ENCODE measurements around the gene ANKRD17.

Gene ANKRD17

DNA sequence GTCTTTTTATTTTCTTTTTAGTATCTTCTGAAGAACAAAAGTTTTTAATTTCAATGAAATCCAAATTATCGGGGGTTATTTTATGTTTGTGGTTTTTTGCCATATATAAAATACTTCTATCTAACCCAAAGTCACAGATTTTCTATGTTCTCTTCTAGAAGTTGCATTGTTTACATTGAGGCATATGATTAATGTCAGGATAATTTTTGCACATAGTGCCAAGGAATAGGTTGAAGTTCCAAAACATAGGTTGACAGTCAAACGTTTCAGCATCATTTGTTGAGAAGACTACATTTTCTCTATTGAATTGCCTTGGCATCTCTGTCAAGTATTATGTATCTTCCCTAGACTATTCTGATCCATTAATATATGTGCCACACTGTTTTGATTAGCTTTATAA is 64.5 kb downstream of the ANKRD17 start:
- no peak overlapping the region for H3K18ac ChIP-seq (ENCODE audit: low read length)
- no peak overlapping the region for H3K4me2 ChIP-seq (ENCODE audit: low read length)
- no peak for DNase-seq
- peaks cover 4% of the 10 kb centered on the region for H3K79me1 ChIP-seq (ENCODE audit: low read length)
- no peaks in the 10 kb centered on the region for H3K4me1 ChIP-seq (ENCODE audit: control insufficient read depth, low read depth, low read length)
- no peak overlapping the region for H2BK15ac ChIP-seq (replicated peaks; ENCODE audit: low read depth)
- peaks cover 11% of the 10 kb centered on the region for H3K79me2 ChIP-seq (ENCODE audit: control insufficient read depth, insufficient read depth, low read length)
- H3K9ac ChIP-seq (ENCODE audit: low read length), result no peak overlapping the region
- H3K23ac ChIP-seq (ENCODE audit: low read length), result no peak overlapping the region
- H3K27ac ChIP-seq (ENCODE audit: low read depth, low read length), result no peak overlapping the region
- H3K56ac ChIP-seq (ENCODE audit: low read length), result no peak overlapping the region
- no peak overlapping the region for H2AK5ac ChIP-seq (ENCODE audit: low read length)
- H4K8ac ChIP-seq (ENCODE audit: low read depth, low read length), result no peak overlapping the region
- H2BK120ac ChIP-seq (ENCODE audit: low read depth, low read length), result no peak overlapping the region
- H3K4ac ChIP-seq (ENCODE audit: low read depth, low read length), result no peak overlapping the region
- H3K4me3 ChIP-seq (ENCODE audit: low read length), result no peak overlapping the region
- no peaks in the 10 kb centered on the region for H3K27me3 ChIP-seq (ENCODE audit: insufficient read depth, low read length, poor library complexity)
- WGBS (ENCODE audit: extremely low coverage, insufficient coverage, low lambda C conversion rate), result no CpG with 5 or more reads among the region's 2 CpGs
- no peak overlapping the region for H2BK5ac ChIP-seq (ENCODE audit: low read length)
- H3K36me3 ChIP-seq (ENCODE audit: control insufficient read depth, insufficient read depth, low read length), result no peaks in the 10 kb centered on the region
- no peak overlapping the region for H4K5ac ChIP-seq (ENCODE audit: low read length)

DNA sequence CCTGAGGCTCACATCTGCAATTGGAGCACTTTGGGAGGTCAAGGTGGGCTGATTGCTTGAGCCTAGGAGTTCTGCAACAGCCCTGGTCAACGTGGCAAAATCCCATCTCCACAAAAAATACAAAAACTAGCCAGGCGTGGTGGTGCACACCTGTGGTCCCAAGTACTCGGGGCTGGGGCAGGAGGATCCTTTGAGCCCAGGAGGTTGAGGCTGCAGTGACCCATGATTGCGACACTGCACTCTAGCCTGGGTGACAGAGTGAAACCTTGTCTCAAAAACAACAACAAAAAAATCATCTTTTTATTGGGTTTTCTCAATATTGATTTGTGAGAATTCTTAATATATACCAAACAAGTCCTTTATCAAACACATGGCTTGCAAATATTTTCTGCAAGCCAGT is 64.9 kb downstream of the ANKRD17 start:
- WGBS (ENCODE audit: extremely low coverage, insufficient coverage, low lambda C conversion rate), result no CpG with 5 or more reads among the region's 4 CpGs
- H3K79me2 ChIP-seq (ENCODE audit: control insufficient read depth, insufficient read depth, low read length), result peaks cover 11% of the 10 kb centered on the region
- H3K36me3 ChIP-seq (ENCODE audit: control insufficient read depth, insufficient read depth, low read length), result no peaks in the 10 kb centered on the region
- no peaks in the 10 kb centered on the region for H3K4me1 ChIP-seq (ENCODE audit: control insufficient read depth, low read depth, low read length)
- H2BK15ac ChIP-seq (replicated peaks; ENCODE audit: low read depth), result no peak overlapping the region
- H2BK120ac ChIP-seq (ENCODE audit: low read depth, low read length), result no peak overlapping the region
- H3K27me3 ChIP-seq (ENCODE audit: insufficient read depth, low read length, poor library complexity), result no peaks in the 10 kb centered on the region
- no peak overlapping the region for H2BK5ac ChIP-seq (ENCODE audit: low read length)
- no peak overlapping the region for H3K23ac ChIP-seq (ENCODE audit: low read length)
- H4K5ac ChIP-seq (ENCODE audit: low read length), result no peak overlapping the region
- H3K4me3 ChIP-seq (ENCODE audit: low read length), result no peak overlapping the region
- H3K4me2 ChIP-seq (ENCODE audit: low read length), result no peak overlapping the region
- no peak overlapping the region for H3K56ac ChIP-seq (ENCODE audit: low read length)
- H3K18ac ChIP-seq (ENCODE audit: low read length), result no peak overlapping the region
- no peak overlapping the region for H3K9ac ChIP-seq (ENCODE audit: low read length)
- DNase-seq, result no peak
- no peak overlapping the region for H3K4ac ChIP-seq (ENCODE audit: low read depth, low read length)
- H3K79me1 ChIP-seq (ENCODE audit: low read length), result peaks cover 4% of the 10 kb centered on the region
- H4K8ac ChIP-seq (ENCODE audit: low read depth, low read length), result no peak overlapping the region
- no peak overlapping the region for H3K27ac ChIP-seq (ENCODE audit: low read depth, low read length)
- no peak overlapping the region for H2AK5ac ChIP-seq (ENCODE audit: low read length)

DNA sequence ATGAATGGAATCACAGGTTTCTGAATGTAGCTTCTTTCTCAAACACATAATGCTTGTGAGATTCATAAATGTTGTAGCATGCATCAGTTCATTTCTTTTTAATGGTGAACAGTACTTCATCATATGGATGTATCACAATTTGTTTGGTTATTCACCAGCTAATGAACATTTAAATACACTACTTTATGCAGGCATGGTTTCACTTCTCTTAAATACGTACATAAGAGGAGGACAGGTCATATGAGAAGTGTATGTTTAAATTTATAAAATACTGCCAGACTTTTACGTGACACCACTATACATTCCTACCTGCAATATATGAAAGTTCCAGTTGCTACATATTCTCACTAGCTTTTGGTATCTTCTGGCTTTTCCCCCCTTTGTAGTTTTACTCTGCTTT is 65.4 kb downstream of the ANKRD17 start:
- Histone ChIP-seq H4K8ac (ENCODE audit: low read depth, low read length) (no peak overlapping the region), H2BK15ac (replicated peaks; ENCODE audit: low read depth) (no peak overlapping the region), H3K79me1 (ENCODE audit: low read length) (peaks cover 4% of the 10 kb centered on the region), H2AK5ac (ENCODE audit: low read length) (no peak overlapping the region), H3K23ac (ENCODE audit: low read length) (no peak overlapping the region), H3K4me3 (ENCODE audit: low read length) (no peak overlapping the region), H3K18ac (ENCODE audit: low read length) (no peak overlapping the region), H3K4me2 (ENCODE audit: low read length) (no peak overlapping the region), H3K36me3 (ENCODE audit: control insufficient read depth, insufficient read depth, low read length) (no peaks in the 10 kb centered on the region), H3K79me2 (ENCODE audit: control insufficient read depth, insufficient read depth, low read length) (peaks cover 11% of the 10 kb centered on the region), H3K27ac (ENCODE audit: low read depth, low read length) (no peak overlapping the region), H4K5ac (ENCODE audit: low read length) (no peak overlapping the region), H2BK120ac (ENCODE audit: low read depth, low read length) (no peak overlapping the region), H3K56ac (ENCODE audit: low read length) (no peak overlapping the region), H3K27me3 (ENCODE audit: insufficient read depth, low read length, poor library complexity) (no peaks in the 10 kb centered on the region), H3K4me1 (ENCODE audit: control insufficient read depth, low read depth, low read length) (no peaks in the 10 kb centered on the region), H2BK5ac (ENCODE audit: low read length) (no peak overlapping the region), H3K9ac (ENCODE audit: low read length) (no peak overlapping the region), H3K4ac (ENCODE audit: low read depth, low read length) (no peak overlapping the region)
- no peak for DNase-seq
- no CpG with 5 or more reads among the region's 2 CpGs for WGBS (ENCODE audit: extremely low coverage, insufficient coverage, low lambda C conversion rate)

DNA sequence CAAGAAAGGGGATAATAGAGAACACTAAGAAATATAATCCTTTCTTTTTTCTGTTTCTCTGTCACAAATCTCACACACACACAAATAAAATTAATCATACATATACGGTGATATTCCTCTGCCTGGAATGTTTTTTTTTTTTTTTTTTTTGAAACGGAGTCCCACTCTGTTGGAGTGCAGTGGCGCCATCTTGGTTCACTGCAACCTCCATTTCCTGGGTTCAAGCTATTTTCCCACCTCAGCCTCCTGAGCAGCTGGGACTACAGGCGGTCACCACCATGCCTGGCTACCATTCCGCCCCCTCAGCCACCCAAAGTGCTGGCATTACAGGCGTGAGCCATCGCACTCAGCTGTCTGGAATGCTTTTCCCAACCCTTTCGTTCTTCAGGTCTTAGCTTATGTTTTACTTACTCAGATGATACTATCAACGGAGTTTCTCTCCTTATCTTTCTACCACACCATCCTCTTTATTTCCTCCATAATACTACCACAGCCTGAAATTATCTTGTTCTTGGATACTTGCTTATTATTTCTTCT is 69.3 kb downstream of the ANKRD17 start:
- Histone ChIP-seq H3K4me2 (ENCODE audit: low read length) (no peak overlapping the region), H3K4me3 (ENCODE audit: low read length) (no peak overlapping the region), H2BK15ac (replicated peaks; ENCODE audit: low read depth) (no peak overlapping the region), H3K9ac (ENCODE audit: low read length) (no peak overlapping the region), H3K27ac (ENCODE audit: low read depth, low read length) (no peak overlapping the region), H3K4ac (ENCODE audit: low read depth, low read length) (no peak overlapping the region), H3K27me3 (ENCODE audit: insufficient read depth, low read length, poor library complexity) (no peaks in the 10 kb centered on the region), H3K36me3 (ENCODE audit: control insufficient read depth, insufficient read depth, low read length) (no peaks in the 10 kb centered on the region), H2BK120ac (ENCODE audit: low read depth, low read length) (no peak overlapping the region), H2AK5ac (ENCODE audit: low read length) (no peak overlapping the region), H3K18ac (ENCODE audit: low read length) (no peak overlapping the region), H3K23ac (ENCODE audit: low read length) (no peak overlapping the region), H3K79me1 (ENCODE audit: low read length) (peaks cover 2% of the 10 kb centered on the region), H3K4me1 (ENCODE audit: control insufficient read depth, low read depth, low read length) (no peaks in the 10 kb centered on the region), H2BK5ac (ENCODE audit: low read length) (no peak overlapping the region), H3K79me2 (ENCODE audit: control insufficient read depth, insufficient read depth, low read length) (peaks cover 9% of the 10 kb centered on the region), H4K5ac (ENCODE audit: low read length) (no peak overlapping the region), H4K8ac (ENCODE audit: low read depth, low read length) (no peak overlapping the region), H3K56ac (ENCODE audit: low read length) (no peak overlapping the region)
- DNase-seq, result peak; percentile 17
- no CpG with 5 or more reads among the region's 9 CpGs for WGBS (ENCODE audit: extremely low coverage, insufficient coverage, low lambda C conversion rate)

DNA sequence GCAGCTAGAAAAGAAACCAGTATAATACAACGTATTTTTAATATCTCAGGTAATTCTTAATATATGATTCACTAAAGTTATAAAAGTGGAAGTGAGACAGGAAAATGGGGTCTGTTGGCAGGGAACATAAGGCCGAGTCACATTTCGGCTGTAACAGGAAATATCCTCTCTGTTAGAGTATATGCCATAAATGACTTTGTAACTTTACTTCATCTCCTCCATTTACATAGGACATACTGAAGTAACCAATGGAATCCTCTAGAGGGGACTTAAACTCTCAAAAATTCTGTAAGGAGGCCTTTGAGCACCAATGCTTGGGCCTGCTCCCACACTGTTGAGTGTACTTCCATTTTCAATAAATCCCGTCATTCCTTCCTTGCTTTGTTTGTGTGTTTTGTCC is 71.3 kb downstream of the ANKRD17 start:
- Histone ChIP-seq H2BK120ac (ENCODE audit: low read depth, low read length) (no peak overlapping the region), H3K79me1 (ENCODE audit: low read length) (peaks cover 2% of the 10 kb centered on the region), H3K36me3 (ENCODE audit: control insufficient read depth, insufficient read depth, low read length) (no peaks in the 10 kb centered on the region), H3K18ac (ENCODE audit: low read length) (no peak overlapping the region), H3K4ac (ENCODE audit: low read depth, low read length) (no peak overlapping the region), H4K8ac (ENCODE audit: low read depth, low read length) (no peak overlapping the region), H3K9ac (ENCODE audit: low read length) (no peak overlapping the region), H3K27ac (ENCODE audit: low read depth, low read length) (no peak overlapping the region), H3K4me3 (ENCODE audit: low read length) (no peak overlapping the region), H2AK5ac (ENCODE audit: low read length) (no peak overlapping the region), H3K4me2 (ENCODE audit: low read length) (no peak overlapping the region), H4K5ac (ENCODE audit: low read length) (no peak overlapping the region), H3K27me3 (ENCODE audit: insufficient read depth, low read length, poor library complexity) (no peaks in the 10 kb centered on the region), H2BK15ac (replicated peaks; ENCODE audit: low read depth) (no peak overlapping the region), H3K23ac (ENCODE audit: low read length) (no peak overlapping the region), H3K56ac (ENCODE audit: low read length) (no peak overlapping the region), H2BK5ac (ENCODE audit: low read length) (no peak overlapping the region), H3K4me1 (ENCODE audit: control insufficient read depth, low read depth, low read length) (no peaks in the 10 kb centered on the region), H3K79me2 (ENCODE audit: control insufficient read depth, insufficient read depth, low read length) (peaks cover 6% of the 10 kb centered on the region)
- DNase-seq, result peak; percentile 55
- no CpG with 5 or more reads among the region's 4 CpGs for WGBS (ENCODE audit: extremely low coverage, insufficient coverage, low lambda C conversion rate)

DNA sequence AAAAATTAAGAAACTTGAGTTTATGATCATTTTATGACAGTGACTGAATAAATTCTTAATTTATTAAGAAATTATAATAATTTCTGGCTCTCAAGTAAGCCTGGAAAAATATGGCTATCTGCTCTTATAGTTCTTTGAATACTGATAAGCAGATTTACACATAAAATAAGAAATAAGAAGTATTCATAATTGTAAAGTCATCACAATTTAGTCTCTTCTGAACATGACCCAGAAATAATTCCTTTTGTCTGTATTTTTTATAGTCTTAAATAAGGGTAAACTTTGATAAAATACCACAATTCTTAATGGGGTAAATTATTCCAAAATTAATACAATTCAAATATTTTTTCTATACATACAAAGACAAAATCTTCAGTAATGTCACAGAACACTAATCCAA is 72.7 kb downstream of the ANKRD17 start:
- no peaks in the 10 kb centered on the region for H3K4me1 ChIP-seq (ENCODE audit: control insufficient read depth, low read depth, low read length)
- H3K27me3 ChIP-seq (ENCODE audit: insufficient read depth, low read length, poor library complexity), result no peaks in the 10 kb centered on the region
- no peak overlapping the region for H3K23ac ChIP-seq (ENCODE audit: low read length)
- H3K4ac ChIP-seq (ENCODE audit: low read depth, low read length), result no peak overlapping the region
- no peak overlapping the region for H3K27ac ChIP-seq (ENCODE audit: low read depth, low read length)
- H4K8ac ChIP-seq (ENCODE audit: low read depth, low read length), result no peak overlapping the region
- no peak for DNase-seq
- H2BK120ac ChIP-seq (ENCODE audit: low read depth, low read length), result no peak overlapping the region
- no peak overlapping the region for H2BK5ac ChIP-seq (ENCODE audit: low read length)
- no peak overlapping the region for H3K9ac ChIP-seq (ENCODE audit: low read length)
- no peak overlapping the region for H3K56ac ChIP-seq (ENCODE audit: low read length)
- no peaks in the 10 kb centered on the region for H3K36me3 ChIP-seq (ENCODE audit: control insufficient read depth, insufficient read depth, low read length)
- no peak overlapping the region for H3K18ac ChIP-seq (ENCODE audit: low read length)
- no peak overlapping the region for H4K5ac ChIP-seq (ENCODE audit: low read length)
- H3K4me3 ChIP-seq (ENCODE audit: low read length), result no peak overlapping the region
- no peak overlapping the region for H2AK5ac ChIP-seq (ENCODE audit: low read length)
- H2BK15ac ChIP-seq (replicated peaks; ENCODE audit: low read depth), result no peak overlapping the region
- H3K79me1 ChIP-seq (ENCODE audit: low read length), result peaks cover 2% of the 10 kb centered on the region
- H3K4me2 ChIP-seq (ENCODE audit: low read length), result no peak overlapping the region
- peaks cover 7% of the 10 kb centered on the region for H3K79me2 ChIP-seq (ENCODE audit: control insufficient read depth, insufficient read depth, low read length)

Data from mesendoderm (in vitro differentiated cells).